Retinal pigment epithelial cell (primary cell): ENCODE data around the gene RIT2.

Experiments used
- DNase-seq: peaks from one replicate; pipeline ENCODE4 v3.0.0-alpha.2; 2010; ENCODE audit warnings: low read depth
- H3K4me3 ChIP-seq: 2 replicates; pipeline ENCODE4 v1.5.1; 2011; ENCODE audit warnings: mild to moderate bottlenecking, low read length, control low read depth, moderate library complexity
- CTCF ChIP-seq: conservative IDR thresholded peaks from 2 replicates; pipeline ENCODE4 v1.5.1; 2011; ENCODE audit warnings: low read depth, low read length, control low read depth, inconsistent platforms

The RIT2 gene

DNA sequence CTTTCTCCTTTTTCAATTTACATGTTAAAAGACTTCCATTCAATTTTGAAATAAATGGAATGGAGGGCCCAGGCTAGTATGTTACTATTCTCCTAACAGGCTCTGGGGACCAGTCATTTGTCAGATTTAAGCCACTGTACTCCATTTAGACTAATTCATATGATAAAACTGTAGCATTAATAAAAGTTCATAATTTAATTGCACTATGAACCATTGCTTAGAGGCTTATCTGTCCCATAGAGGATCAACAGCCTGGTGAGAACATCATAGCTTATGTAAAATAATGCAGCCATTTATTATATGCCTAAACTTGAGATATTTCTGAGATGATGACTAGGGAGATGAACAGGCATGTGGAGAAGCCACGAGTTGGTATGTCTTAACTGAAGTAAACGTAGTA is 156.0 kb downstream of the RIT2 start:
- no peak for DNase-seq
- no peak for TF ChIP-seq CTCF
- no peak overlapping the region for H3K4me3 ChIP-seq

- DNase-seq, result no peak
- no peak for TF ChIP-seq CTCF
- no peak overlapping the region for H3K4me3 ChIP-seq
Measured at GRCh38 chr18:42958353-42958752, 157.1 kb downstream of the RIT2 start.

DNA sequence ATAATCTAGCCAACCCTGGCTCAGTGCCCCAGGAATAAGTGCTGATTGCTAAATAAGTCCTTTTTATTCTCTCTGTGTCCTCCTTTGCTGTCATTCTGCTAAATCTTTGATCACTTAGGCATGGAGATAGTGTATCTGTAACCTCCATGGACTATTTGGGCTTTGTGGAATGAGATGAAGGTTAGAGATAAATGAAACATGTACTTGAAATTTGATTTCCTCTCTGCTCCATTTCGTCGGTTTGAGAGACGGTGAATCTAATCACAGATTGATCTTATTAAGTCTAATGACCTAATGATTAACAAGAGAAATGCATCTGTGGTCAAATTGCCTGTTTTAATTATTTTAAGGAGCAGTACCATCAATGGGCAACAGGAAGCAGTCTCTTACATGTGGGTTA is 159.2 kb downstream of the RIT2 start:
- no peak for DNase-seq
- TF ChIP-seq CTCF, result no peak
- H3K4me3 ChIP-seq, result no peak overlapping the region

DNA sequence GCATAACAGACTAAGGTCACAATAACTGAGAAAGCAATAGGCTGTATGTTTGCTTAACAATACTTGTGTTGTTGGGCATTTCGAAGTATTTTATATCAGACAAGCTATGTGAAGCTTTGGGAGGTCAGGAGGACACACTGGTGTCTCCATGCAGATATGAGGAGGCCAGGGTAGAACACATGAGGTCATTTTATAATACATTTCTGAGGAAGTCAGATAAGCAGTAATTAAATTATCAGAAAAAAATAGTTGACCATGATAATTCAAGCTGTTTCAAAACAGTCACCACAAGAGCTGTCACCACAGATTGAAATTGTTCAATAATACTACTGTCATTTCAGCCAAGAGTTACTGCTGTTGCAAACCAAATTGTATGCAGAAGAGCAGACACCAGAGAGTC is 160.6 kb downstream of the RIT2 start:
- H3K4me3 ChIP-seq, result no peak overlapping the region
- DNase-seq, result no peak
- TF ChIP-seq CTCF, result no peak

GRCh38 chr18:42953306-42953705 is 162.2 kb downstream of the RIT2 start:
- no peak overlapping the region for H3K4me3 ChIP-seq
- TF ChIP-seq CTCF, result no peak
- DNase-seq, result no peak

GRCh38 chr18:42950732-42951131 is 164.8 kb downstream of the RIT2 start:
- H3K4me3 ChIP-seq, result no peak overlapping the region
- TF ChIP-seq CTCF, result no peak
- no peak for DNase-seq

GRCh38 chr18:42948831-42949230 is 166.7 kb downstream of the RIT2 start:
- DNase-seq, result no peak
- H3K4me3 ChIP-seq, result no peak overlapping the region
- TF ChIP-seq CTCF, result no peak
